Muscle of back (tissue), 13 donors: ENCODE measurements around the gene TFF1. TPM values are rescaled to one million over a fixed set of nuclear protein-coding genes. Genes with fewer than 3 reads are reported as not detected.
"Not testable (repeated sequence)": the region's sequence is repeated elsewhere in the genome, so short reads cannot be mapped to it uniquely, and the experiment has no call there.

Source experiments
- DNase-seq, 3 donors: peaks; one replicate each; pipeline versions ENCODE4 v3.0.0 to v3.0.0-alpha.2; 2013
- long read RNA-seq, 9 donors: transcript quantifications; one replicate each; lab custom pipeline, GENCODE V29; 2026
- polyA plus RNA-seq, 10 donors: library from polyadenylated mRNA; unstranded; fragments of 120-200 nt; gene quantifications; one replicate each; pipeline ENCODE4 v1.2.1, GENCODE V29; 2013; ENCODE audit not compliant: insufficient read length in 10 of 10

TFF1 gene
- polyA plus RNA-seq = under 1 TPM in 2 of 10 donors, not detected in 8; 0.48 to 0.53 TPM
- long read RNA-seq, donor 1 = 0 reads
- long read RNA-seq, donor 2 = 0 reads
- long read RNA-seq, donor 3 = 0 reads
- long read RNA-seq, donor 4 = 0 reads
- long read RNA-seq, donor 5 = 0 reads
- long read RNA-seq, donor 6 = 0 reads
- long read RNA-seq, donor 7 = 0 reads
- long read RNA-seq, donor 8 = 0 reads
- long read RNA-seq, donor 9 = 0 reads

GRCh38 chr21:42366292-42367010, at the start of gene TFF1:
Gene TFF1, minus strand, starts transcription at chr21:42366535. Its CDS starts 40 bp downstream, at chr21:42366495.
- DNase-seq = no peak

DNA sequence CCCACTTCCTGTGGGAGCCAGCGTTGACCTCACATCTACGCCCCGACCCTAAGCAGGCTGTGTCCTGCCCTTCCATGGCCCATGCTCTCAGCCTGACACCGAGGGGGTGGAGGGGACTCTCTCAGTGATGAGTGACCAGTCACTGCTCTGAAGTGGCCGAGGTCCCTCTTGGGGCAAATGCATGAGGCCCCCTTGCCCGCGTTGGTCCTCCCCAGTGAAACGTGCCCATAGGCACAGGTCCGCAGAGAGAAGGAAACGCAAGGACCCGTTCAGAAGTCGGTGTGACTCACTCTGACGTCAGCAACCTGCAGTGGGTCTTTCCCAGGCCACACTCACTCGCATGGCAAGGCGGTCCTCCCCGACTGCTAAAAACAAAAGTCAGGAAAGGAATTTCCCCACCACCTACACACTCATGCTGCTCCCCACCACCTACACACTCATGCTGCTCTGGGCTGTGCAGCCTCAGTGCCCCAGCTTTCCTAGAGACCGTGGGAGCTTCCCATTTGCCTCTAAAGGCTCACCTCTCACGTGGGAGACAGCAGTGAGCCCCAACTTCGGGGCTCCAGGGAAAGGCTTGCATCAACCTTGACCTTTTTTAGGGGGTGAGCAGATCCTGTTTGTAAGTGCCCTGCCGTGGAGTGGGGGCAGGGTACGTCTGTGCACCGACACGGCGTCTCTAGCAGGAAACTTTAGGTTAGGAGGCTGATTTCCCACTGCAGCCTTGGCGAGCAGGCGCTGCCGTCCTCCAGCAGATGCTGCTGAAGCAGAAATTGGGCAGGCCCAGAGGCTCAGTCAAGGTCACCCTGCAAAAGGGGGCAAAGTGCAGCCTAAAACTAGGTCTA, 48.8 kb upstream of the TFF1 start:
- no peak for DNase-seq

DNA sequence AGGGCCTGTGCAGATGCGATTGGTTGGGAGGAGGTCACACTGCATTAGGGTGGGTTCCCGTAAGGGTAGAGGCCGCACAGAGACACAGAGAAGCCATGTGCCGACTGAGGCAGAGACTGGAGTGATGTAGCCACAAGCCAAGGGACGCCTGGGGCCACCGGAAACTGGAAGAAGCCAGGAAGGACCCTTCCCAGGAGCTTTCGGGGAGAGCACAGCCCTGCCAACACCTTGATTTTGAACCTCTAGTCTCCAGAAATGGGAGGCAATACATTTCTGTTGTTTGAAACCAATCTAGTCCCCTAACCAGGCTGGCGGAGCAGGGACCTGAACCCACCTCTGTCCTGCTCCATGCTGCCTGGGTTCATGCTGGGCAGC, 48.2 kb upstream of the TFF1 start:
- DNase-seq = no peak

GRCh38 chr21:42414066-42414465, 47.7 kb upstream of the TFF1 start:
- no peak for DNase-seq

- DNase-seq = no peak
These were observed 47.2 kb upstream of the TFF1 start for GRCh38 chr21:42413500-42413899.

- DNase-seq = no peak
These were observed 46.8 kb upstream of the TFF1 start for GRCh38 chr21:42413093-42413492.

GRCh38 chr21:42412636-42412933, 46.2 kb upstream of the TFF1 start:
- DNase-seq = no peak

- no peak for DNase-seq
These were observed 45.7 kb upstream of the TFF1 start for GRCh38 chr21:42411891-42412635.

DNA sequence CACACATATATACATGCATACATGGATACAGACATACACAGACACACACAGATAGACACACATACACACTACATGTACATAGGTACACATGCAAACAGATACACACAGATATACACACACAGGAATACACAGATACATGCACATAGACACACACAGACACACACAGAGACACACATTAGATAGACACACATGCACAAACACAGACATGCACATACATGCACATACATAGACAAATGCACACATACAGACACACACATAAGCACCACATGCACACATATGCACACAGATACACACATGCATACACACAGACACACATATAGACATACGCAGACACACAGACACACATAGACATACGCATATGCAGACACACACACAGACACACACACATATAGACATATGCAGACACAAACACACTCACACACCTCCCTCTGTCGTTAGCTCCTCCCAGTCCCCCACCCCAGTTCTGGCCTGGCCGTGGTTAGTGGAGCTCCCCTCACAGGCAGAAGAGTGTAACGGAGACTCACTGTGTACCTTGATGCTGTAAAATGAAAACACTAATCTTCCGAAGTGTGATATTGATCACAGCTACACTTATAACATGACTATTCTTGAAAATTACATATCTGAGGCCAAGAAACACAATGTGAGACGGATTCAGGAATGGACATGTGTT, 45.0 kb upstream of the TFF1 start:
- DNase-seq = no peak

DNA sequence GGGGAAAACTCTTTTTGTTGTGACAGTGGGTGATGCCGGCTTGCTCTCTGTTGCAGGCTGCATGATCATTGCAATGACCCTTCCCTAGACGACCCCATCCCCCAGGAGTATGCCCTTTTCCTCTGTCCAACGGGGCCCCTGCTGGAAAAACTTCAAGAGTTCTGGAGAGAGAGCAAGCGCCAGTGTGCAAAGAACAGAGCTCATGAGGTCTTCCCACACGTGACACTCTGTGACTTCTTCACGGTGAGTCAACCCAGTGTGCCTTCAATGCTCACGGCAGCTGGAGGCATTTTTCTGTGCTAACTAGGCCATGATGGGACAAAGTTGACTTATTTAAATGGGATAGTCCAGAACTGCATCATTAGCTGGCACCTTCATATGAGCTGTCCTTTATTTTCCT, 43.0 kb upstream of the TFF1 start:
- no peak for DNase-seq

GRCh38 chr21:42408718-42409117, 42.4 kb upstream of the TFF1 start:
- not testable (repeated sequence) for DNase-seq

DNA sequence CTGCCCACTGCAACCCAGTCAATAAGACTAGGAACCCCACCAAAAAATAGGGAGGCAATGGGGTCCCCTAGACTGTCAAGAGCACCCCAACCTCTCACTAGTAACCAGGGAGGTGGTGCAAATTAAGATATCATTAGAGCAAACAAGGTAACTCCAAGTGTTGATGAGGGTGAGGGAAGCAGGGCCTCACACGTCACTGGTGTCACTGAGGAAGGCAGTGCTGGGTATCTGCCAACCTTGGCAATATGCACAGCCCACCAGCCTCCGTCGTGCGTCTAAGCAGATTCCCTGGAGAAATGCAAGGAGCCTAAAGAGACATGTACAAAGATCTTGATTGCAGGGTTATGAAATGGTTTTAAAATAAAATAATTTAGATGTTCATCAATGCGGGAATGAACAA, 41.1 kb upstream of the TFF1 start:
- DNase-seq = no peak

DNA sequence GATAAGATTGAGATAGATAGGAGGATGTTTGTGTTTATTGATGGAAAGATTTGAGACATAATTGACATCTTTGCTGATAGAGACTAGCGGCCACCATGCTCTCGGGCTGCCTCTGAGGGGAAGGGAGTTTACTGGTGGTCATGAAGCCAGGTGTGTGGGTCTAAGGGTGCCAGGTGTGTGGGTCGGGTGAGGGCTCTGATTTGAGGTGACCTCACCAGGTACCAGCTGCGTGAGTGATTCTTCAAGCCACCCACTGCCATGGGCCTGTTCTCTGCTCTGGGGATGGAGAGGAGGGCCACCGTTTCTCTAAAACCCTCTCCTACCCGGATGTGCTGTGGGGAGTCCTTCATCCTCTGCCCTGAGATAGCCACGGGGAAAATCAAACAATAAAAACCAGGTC, 40.5 kb upstream of the TFF1 start:
- DNase-seq = no peak

GRCh38 chr21:42406201-42406621, 39.9 kb upstream of the TFF1 start:
- DNase-seq = no peak

- DNase-seq = no peak
These were observed 39.0 kb upstream of the TFF1 start for GRCh38 chr21:42405064-42406013.

- DNase-seq = no peak
These were observed 38.2 kb upstream of the TFF1 start for GRCh38 chr21:42404539-42404938.

DNA sequence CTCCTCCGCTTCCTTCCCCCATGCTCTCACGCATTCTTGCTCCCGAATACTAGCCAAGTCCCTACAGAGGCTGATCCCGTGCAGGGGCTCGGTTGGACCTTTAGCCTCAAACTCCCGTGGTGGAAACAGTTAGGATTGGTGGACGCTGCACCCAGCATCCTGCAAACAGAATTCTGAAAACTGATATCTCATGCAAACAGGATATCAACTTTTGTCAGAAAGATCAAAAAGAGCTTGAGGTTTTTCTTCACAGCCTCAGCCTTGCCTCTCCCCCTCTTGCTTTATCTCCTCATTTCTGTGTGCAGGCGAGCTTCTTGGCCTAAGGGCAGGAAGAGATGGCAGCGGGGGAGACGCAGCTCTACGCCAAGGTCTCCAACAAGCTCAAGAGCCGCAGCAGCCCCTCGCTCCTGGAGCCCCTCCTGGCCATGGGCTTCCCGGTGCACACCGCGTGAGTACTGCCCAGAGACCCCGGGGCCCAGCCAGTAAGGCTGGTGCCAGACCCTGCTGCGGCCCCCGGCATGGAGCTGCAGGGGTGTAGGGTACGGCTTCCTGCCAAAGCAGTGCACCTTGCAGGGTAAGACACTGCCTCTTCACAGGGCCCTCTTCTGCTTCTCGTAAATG, 37.4 kb upstream of the TFF1 start, which contains the start of gene UBASH3A:
UBASH3A (plus strand) TSS at position 292 of the 621 bp plus-strand sequence; CDS start at position 336, 44 bp downstream.
- no peak for DNase-seq

DNA sequence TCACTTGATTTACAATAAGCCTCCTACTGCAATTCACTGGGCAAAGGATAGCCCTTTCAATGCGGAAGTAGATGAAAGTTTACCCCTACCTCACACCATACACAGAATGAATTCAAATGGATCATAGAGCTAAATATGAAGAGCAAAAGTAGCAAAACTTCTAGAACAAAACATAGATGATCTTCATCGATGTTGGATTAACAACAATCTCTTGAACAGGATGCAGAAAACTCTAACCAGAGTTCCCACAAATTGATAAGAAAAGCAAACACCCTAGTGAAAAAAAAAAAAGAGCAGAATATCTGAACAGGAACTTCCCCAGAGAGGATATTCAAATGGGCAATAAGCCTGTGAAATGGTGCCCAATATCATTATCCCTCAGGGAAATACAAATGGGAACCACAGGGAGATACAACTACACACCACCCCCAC, 35.5 kb upstream of the TFF1 start:
- no peak for DNase-seq

GRCh38 chr21:42401154-42401553, 34.8 kb upstream of the TFF1 start:
- no peak for DNase-seq

- no peak for DNase-seq
These were observed 34.2 kb upstream of the TFF1 start for GRCh38 chr21:42400525-42400924.
